Measurements from ENCODE around the gene PCDHA13.
A peak's percentile ranks its signal among the peaks of the same experiment; 100 is the strongest.

Gene PCDHA13

GRCh38 chr5:140862441-140863295 is 19.3 kb upstream of the PCDHA13 start:
- TF ChIP-seq CREB1 (IDR thresholded peaks at IDR 0.05; ENCODE audit: low read depth), result no peak
- TF ChIP-seq, protein P1, sequence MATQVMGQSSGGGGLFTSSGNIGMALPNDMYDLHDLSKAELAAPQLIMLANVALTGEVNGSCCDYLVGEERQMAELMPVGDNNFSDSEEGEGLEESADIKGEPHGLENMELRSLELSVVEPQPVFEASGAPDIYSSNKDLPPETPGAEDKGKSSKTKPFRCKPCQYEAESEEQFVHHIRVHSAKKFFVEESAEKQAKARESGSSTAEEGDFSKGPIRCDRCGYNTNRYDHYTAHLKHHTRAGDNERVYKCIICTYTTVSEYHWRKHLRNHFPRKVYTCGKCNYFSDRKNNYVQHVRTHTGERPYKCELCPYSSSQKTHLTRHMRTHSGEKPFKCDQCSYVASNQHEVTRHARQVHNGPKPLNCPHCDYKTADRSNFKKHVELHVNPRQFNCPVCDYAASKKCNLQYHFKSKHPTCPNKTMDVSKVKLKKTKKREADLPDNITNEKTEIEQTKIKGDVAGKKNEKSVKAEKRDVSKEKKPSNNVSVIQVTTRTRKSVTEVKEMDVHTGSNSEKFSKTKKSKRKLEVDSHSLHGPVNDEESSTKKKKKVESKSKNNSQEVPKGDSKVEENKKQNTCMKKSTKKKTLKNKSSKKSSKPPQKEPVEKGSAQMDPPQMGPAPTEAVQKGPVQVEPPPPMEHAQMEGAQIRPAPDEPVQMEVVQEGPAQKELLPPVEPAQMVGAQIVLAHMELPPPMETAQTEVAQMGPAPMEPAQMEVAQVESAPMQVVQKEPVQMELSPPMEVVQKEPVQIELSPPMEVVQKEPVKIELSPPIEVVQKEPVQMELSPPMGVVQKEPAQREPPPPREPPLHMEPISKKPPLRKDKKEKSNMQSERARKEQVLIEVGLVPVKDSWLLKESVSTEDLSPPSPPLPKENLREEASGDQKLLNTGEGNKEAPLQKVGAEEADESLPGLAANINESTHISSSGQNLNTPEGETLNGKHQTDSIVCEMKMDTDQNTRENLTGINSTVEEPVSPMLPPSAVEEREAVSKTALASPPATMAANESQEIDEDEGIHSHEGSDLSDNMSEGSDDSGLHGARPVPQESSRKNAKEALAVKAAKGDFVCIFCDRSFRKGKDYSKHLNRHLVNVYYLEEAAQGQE (IDR thresholded peaks at IDR 0.05; ENCODE audit: low read depth), result no peak
- TF ChIP-seq, protein P2, sequence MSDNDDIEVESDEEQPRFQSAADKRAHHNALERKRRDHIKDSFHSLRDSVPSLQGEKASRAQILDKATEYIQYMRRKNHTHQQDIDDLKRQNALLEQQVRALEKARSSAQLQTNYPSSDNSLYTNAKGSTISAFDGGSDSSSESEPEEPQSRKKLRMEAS (IDR thresholded peaks at IDR 0.05), result no peak
- TF ChIP-seq TAF1 (IDR thresholded peaks at IDR 0.05; ENCODE audit: low read depth), result no peak
- TF ChIP-seq NFIC (IDR thresholded peaks at IDR 0.05), result no peak
- TF ChIP-seq TEAD4 (IDR thresholded peaks at IDR 0.05), result no peak
- TF ChIP-seq RAD21 (IDR thresholded peaks at IDR 0.05; ENCODE audit: low read depth), result no peak
- no peak for TF ChIP-seq YY1 (IDR thresholded peaks at IDR 0.05; ENCODE audit: low read depth)
- TF ChIP-seq TCF12 (IDR thresholded peaks at IDR 0.05; ENCODE audit: low read depth), result no peak

- no peak for TF ChIP-seq TAF1 (IDR thresholded peaks at IDR 0.05; ENCODE audit: low read depth)
- peak; percentile 44 for TF ChIP-seq RAD21 (IDR thresholded peaks at IDR 0.05; ENCODE audit: low read depth)
- no peak for TF ChIP-seq CEBPB (IDR thresholded peaks at IDR 0.05)
These were observed 13.0 kb upstream of the PCDHA13 start, which contains the start of gene PCDHA11 for GRCh38 chr5:140868721-140869554. PCDHA11 (plus strand) TSS chr5:140868957; CDS start chr5:140869104, 147 bp downstream.

GRCh38 chr5:140869555-140869886 is 12.4 kb upstream of the PCDHA13 start:
- TF ChIP-seq EGR1 (IDR thresholded peaks at IDR 0.05), result no peak
- TF ChIP-seq, protein P1 (IDR thresholded peaks at IDR 0.05; ENCODE audit: low read depth), result no peak
- no peak for TF ChIP-seq EP300 (IDR thresholded peaks at IDR 0.05; ENCODE audit: borderline replicate concordance)
- no peak for TF ChIP-seq RAD21 (IDR thresholded peaks at IDR 0.05; ENCODE audit: low read depth)
- TF ChIP-seq ZBTB7A (IDR thresholded peaks at IDR 0.05; ENCODE audit: low read depth), result no peak
- no peak for TF ChIP-seq YY1 (IDR thresholded peaks at IDR 0.05; ENCODE audit: low read depth)
- no peak for TF ChIP-seq CEBPB (IDR thresholded peaks at IDR 0.05)
- no peak for TF ChIP-seq USF1 (IDR thresholded peaks at IDR 0.05)
- no peak for TF ChIP-seq TCF12 (IDR thresholded peaks at IDR 0.05; ENCODE audit: low read depth)
- TF ChIP-seq, protein P2 (IDR thresholded peaks at IDR 0.05), result no peak
- no peak for TF ChIP-seq FOXM1 (IDR thresholded peaks at IDR 0.05; ENCODE audit: borderline replicate concordance, low read depth)
- TF ChIP-seq CREB1 (IDR thresholded peaks at IDR 0.05; ENCODE audit: low read depth), result no peak
- no peak for TF ChIP-seq TEAD4 (IDR thresholded peaks at IDR 0.05)
- no peak for TF ChIP-seq NFIC (IDR thresholded peaks at IDR 0.05)
- no peak for TF ChIP-seq TAF1 (IDR thresholded peaks at IDR 0.05; ENCODE audit: low read depth)

GRCh38 chr5:140870221-140871201 is 11.4 kb upstream of the PCDHA13 start:
- TF ChIP-seq, protein P2 (IDR thresholded peaks at IDR 0.05), result no peak
- no peak for TF ChIP-seq EP300 (IDR thresholded peaks at IDR 0.05; ENCODE audit: borderline replicate concordance)
- TF ChIP-seq, protein P1 (IDR thresholded peaks at IDR 0.05; ENCODE audit: low read depth), result peak; percentile 52; the same call in 1 of the 2 replicates
